H1 (cell line): ENCODE measurements around the gene SGCD. TPM values are rescaled to one million over a fixed set of nuclear protein-coding genes. Genes with fewer than 3 reads are reported as not detected.

ENCODE experiments used
- CTCF ChIA-PET: fragments of 300-600 bp; sonication (Branson Sonifier 250); formaldehyde crosslinking; loops from one replicate; lab custom pipeline; 2021; ENCODE audit not compliant: partially characterized antibody; lab: Charles Lee
- POLR2A ChIA-PET: fragments of 300-600 bp; sonication (Branson Sonifier 250); formaldehyde crosslinking; loops from one replicate; lab custom pipeline; 2021; ENCODE audit warnings: inconsistent platforms; ENCODE audit not compliant: partially characterized antibody; lab: Charles Lee
- DNase-seq, 2 experiments: peaks; one replicate each; pipeline versions ENCODE4 v3.0.0 to v3.0.0-alpha.2; 2010 to 2022; ENCODE audit warnings: low spot score in 2 of 2, low read depth in 1 of 2, mixed read lengths in 1 of 2
- FAIRE-seq: peaks from 2 replicates; lab custom pipeline; 2011; peaks lifted over from hg19 to GRCh38; lab: Jason Lieb, UNC
- H2AFZ ChIP-seq: 2 replicates; pipeline ENCODE4 v1.8.1; 2012; ENCODE audit warnings: low read length, inconsistent platforms
- H2AK5ac ChIP-seq: 2 replicates; pipeline ENCODE4 v1.6.1; 2013; ENCODE audit warnings: low read depth, low read length
- H2BK120ac ChIP-seq: replicated peaks from 2 replicates; pipeline ENCODE3; 2013; ENCODE audit warnings: low read depth, low read length, inconsistent platforms
- H2BK12ac ChIP-seq: 2 replicates; pipeline ENCODE4 v1.6.1; 2013; ENCODE audit warnings: low read depth, low read length
- H2BK15ac ChIP-seq: 2 replicates; pipeline ENCODE4 v1.6.1; 2013; ENCODE audit warnings: low read length
- H2BK20ac ChIP-seq: 2 replicates; pipeline ENCODE4 v1.6.1; 2013; ENCODE audit warnings: low read length
- H2BK5ac ChIP-seq: 2 replicates; pipeline ENCODE4 v1.6.1; 2013; ENCODE audit warnings: low read depth, low read length
- H3K14ac ChIP-seq: 2 replicates; pipeline ENCODE4 v1.6.1; 2013; ENCODE audit warnings: inconsistent platforms; ENCODE audit not compliant: insufficient read length
- H3K18ac ChIP-seq: 2 replicates; pipeline ENCODE4 v1.6.1; 2013; ENCODE audit warnings: low read length; ENCODE audit errors: extremely low read depth
- H3K23ac ChIP-seq: 2 replicates; pipeline ENCODE4 v1.6.1; 2013; ENCODE audit warnings: inconsistent platforms; ENCODE audit not compliant: insufficient read length
- H3K23me2 ChIP-seq: 2 replicates; pipeline ENCODE4 v1.6.1; 2013; ENCODE audit warnings: low read depth, low read length
- H3K27ac ChIP-seq: 2 replicates; pipeline ENCODE4 v1.6.1; 2011; ENCODE audit warnings: low read depth, low read length, inconsistent platforms
- H3K27me3 ChIP-seq, 4 experiments: replicated peaks in 1 of 4; 1 replicate in 1 of 4; 2 replicates in 3 of 4; pipeline versions ENCODE4 v1.6.1 to v1.8.1; 2011 to 2013; ENCODE audit warnings: low read length in 3 of 4, mild to moderate bottlenecking in 3 of 4, inconsistent platforms in 2 of 4, mixed read lengths in 2 of 4, moderate library complexity in 1 of 4; ENCODE audit not compliant: control insufficient read depth in 3 of 4, insufficient read depth in 3 of 4; ENCODE audit errors: extremely low read depth in 1 of 4
- H3K36me3 ChIP-seq, 4 experiments: 2 replicates each; pipeline versions ENCODE4 v1.6.1 to v1.8.1; 2011 to 2013; ENCODE audit warnings: mild to moderate bottlenecking in 4 of 4, low read length in 3 of 4, moderate library complexity in 2 of 4, control low read depth in 1 of 4, inconsistent platforms in 1 of 4; ENCODE audit not compliant: insufficient read depth in 4 of 4, control insufficient read depth in 2 of 4
- H3K4ac ChIP-seq: replicated peaks from 2 replicates; pipeline ENCODE3; 2013; ENCODE audit warnings: low read length, low read depth, mixed read lengths, inconsistent platforms; ENCODE audit not compliant: insufficient read length
- H3K4me1 ChIP-seq, 4 experiments: replicated peaks in 1 of 4; 1 replicate in 1 of 4; 2 replicates in 3 of 4; pipeline versions ENCODE4 v1.6.1 to v1.8.1; 2011 to 2013; ENCODE audit warnings: low read length in 3 of 4, inconsistent platforms in 2 of 4, mixed read lengths in 1 of 4; ENCODE audit not compliant: insufficient read depth in 4 of 4, control insufficient read depth in 3 of 4
- H3K4me2 ChIP-seq, 2 experiments: 2 replicates each; pipeline versions ENCODE4 v1.6.1 to v1.8.1; 2011 to 2013; ENCODE audit warnings: low read depth in 2 of 2, low read length in 2 of 2, control low read depth in 1 of 2, inconsistent platforms in 1 of 2, mild to moderate bottlenecking in 1 of 2; ENCODE audit not compliant: insufficient read depth in 1 of 2
- H3K4me3 ChIP-seq, 4 experiments: fragments of 200-600, 300-600 bp in 1 of 4; sonication (generic), shearing (Covaris generic), sonication (Bioruptor Twin) in 1 of 4; 2 replicates each; pipeline versions ENCODE4 v1.5.1 to v1.8.1; 2011 to 2016; ENCODE audit warnings: low read length in 4 of 4, low read depth in 3 of 4, control low read depth in 2 of 4, inconsistent platforms in 2 of 4, mild to moderate bottlenecking in 2 of 4, mixed read lengths in 1 of 4, moderate library complexity in 1 of 4; ENCODE audit not compliant: insufficient read depth in 2 of 4; ENCODE audit errors: extremely low read depth in 1 of 4
- H3K56ac ChIP-seq: replicated peaks from 2 replicates; pipeline ENCODE3; 2013; ENCODE audit warnings: low read depth, mild to moderate bottlenecking, mixed read lengths, low read length, inconsistent platforms; ENCODE audit not compliant: insufficient read length
- H3K79me1 ChIP-seq: 2 replicates; pipeline ENCODE4 v1.6.1; 2013; ENCODE audit warnings: low read depth, low read length, control low read depth
- H3K79me2 ChIP-seq, 2 experiments: 2 replicates each; pipeline versions ENCODE4 v1.6.1 to v1.8.1; 2012 to 2013; ENCODE audit warnings: low read length in 2 of 2, mild to moderate bottlenecking in 2 of 2, inconsistent platforms in 1 of 2; ENCODE audit not compliant: insufficient read depth in 2 of 2, control insufficient read depth in 1 of 2
- H3K9ac ChIP-seq, 4 experiments: replicated peaks in 1 of 4; 1 replicate in 1 of 4; 2 replicates in 3 of 4; pipeline versions ENCODE4 v1.6.1 to v1.8.1; 2011 to 2013; ENCODE audit warnings: low read depth in 3 of 4, low read length in 3 of 4, control low read depth in 2 of 4, mild to moderate bottlenecking in 2 of 4, moderate library complexity in 2 of 4, inconsistent platforms in 1 of 4; ENCODE audit errors: extremely low read depth in 1 of 4
- H3K9me3 ChIP-seq, 2 experiments: 2 replicates each; pipeline versions ENCODE4 v1.6.1 to v1.8.1; 2012 to 2013; ENCODE audit warnings: mild to moderate bottlenecking in 2 of 2, moderate library complexity in 2 of 2, control low read depth in 1 of 2, inconsistent platforms in 1 of 2, low read depth in 1 of 2, low read length in 1 of 2, mixed read lengths in 1 of 2; ENCODE audit not compliant: insufficient read depth in 2 of 2
- H4K20me1 ChIP-seq, 2 experiments: replicated peaks in 1 of 2; 2 replicates each; pipeline versions ENCODE3 to v1.8.1; 2011 to 2013; ENCODE audit warnings: inconsistent platforms in 2 of 2, low read length in 2 of 2, mild to moderate bottlenecking in 1 of 2; ENCODE audit not compliant: insufficient read depth in 2 of 2, control insufficient read depth in 1 of 2
- H4K5ac ChIP-seq: 2 replicates; pipeline ENCODE4 v1.6.1; 2013; ENCODE audit warnings: low read length, low read depth, mixed read lengths, inconsistent platforms; ENCODE audit not compliant: insufficient read length
- H4K8ac ChIP-seq: 2 replicates; pipeline ENCODE4 v1.8.0; 2013; ENCODE audit warnings: mild to moderate bottlenecking, moderate library complexity, low read length, inconsistent platforms; ENCODE audit not compliant: insufficient read depth; ENCODE audit errors: extremely low read depth
- H4K91ac ChIP-seq: replicated peaks from 2 replicates; pipeline ENCODE3; 2013; ENCODE audit warnings: low read length, mixed read lengths, inconsistent platforms; ENCODE audit not compliant: insufficient read length
- ATF2 ChIP-seq: IDR thresholded peaks from 2 replicates; pipeline ENCODE4 v1.6.1; 2012; ENCODE audit warnings: low read length, inconsistent platforms
- CBX8 ChIP-seq: fragments of 300-800, 300-1000 bp; sonication (generic); IDR thresholded peaks from 2 replicates; pipeline ENCODE4 v1.7.1; 2016; ENCODE audit warnings: low read depth, low read length, borderline replicate concordance
- EZH2 ChIP-seq: fragments of 200-600 bp; sonication (generic); IDR thresholded peaks from 2 replicates; pipeline ENCODE4 v1.7.1; 2012; ENCODE audit warnings: low read depth, mild to moderate bottlenecking, moderate library complexity, low read length, inconsistent platforms; ENCODE audit not compliant: severe bottlenecking
- JUND ChIP-seq: IDR thresholded peaks from 2 replicates; pipeline ENCODE4 v1.6.1; 2011; ENCODE audit warnings: mild to moderate bottlenecking, improper control_type of control experiment, low read length
- POU5F1 ChIP-seq: IDR thresholded peaks from 2 replicates; pipeline ENCODE4 v1.6.1; 2011; ENCODE audit warnings: low read depth, mild to moderate bottlenecking, low read length, moderate library complexity
- SAP30 ChIP-seq: fragments of 300-600 bp; sonication (generic); IDR thresholded peaks from 2 replicates; pipeline ENCODE4 v1.7.1; 2012; ENCODE audit warnings: low read length, moderate library complexity, mild to moderate bottlenecking, inconsistent platforms; ENCODE audit not compliant: insufficient read depth, insufficient replicate concordance
- SIX5 ChIP-seq: IDR thresholded peaks from 2 replicates; pipeline ENCODE4 v1.6.1; 2011; ENCODE audit warnings: mild to moderate bottlenecking, low read depth, low read length
- SUZ12 ChIP-seq: fragments of 200-600 bp; sonication (generic); IDR thresholded peaks from 2 replicates; pipeline ENCODE4 v1.6.1; 2012; ENCODE audit warnings: mild to moderate bottlenecking, inconsistent platforms, low read length, moderate library complexity, mixed read lengths
- ZNF274 ChIP-seq: IDR thresholded peaks from 2 replicates; pipeline ENCODE4 v1.7.0; 2012; ENCODE audit warnings: low read length, borderline replicate concordance; ENCODE audit errors: extremely low read depth
- WGBS, 2 experiments: shearing (Covaris generic) in 1 of 2; methylation state at CpG; one replicate each; pipeline versions ENCODE4 v1.1.6 to v1.1.7; 2013 to 2015; ENCODE audit warnings: low lambda C conversion rate in 2 of 2, mixed read lengths in 2 of 2, inconsistent platforms in 1 of 2, low coverage in 1 of 2, missing lambda C conversion rate in 1 of 2; ENCODE audit not compliant: insufficient replicate concordance in 2 of 2, insufficient coverage in 1 of 2, insufficient read length in 1 of 2; ENCODE audit errors: extremely low coverage in 1 of 2, missing lambda C conversion rate in 1 of 2; 5-methylcytosine and 5-hydroxymethylcytosine counted together
- polyA plus RNA-seq, 7 experiments: library from polyadenylated mRNA; depleted of rRNA in 3 of 7; stranded (reverse) in 5 of 7; unstranded in 2 of 7; fragments of >200 nt in 5 of 7; fragments of 200-250 nt in 2 of 7; gene quantifications; 1 replicate in 5 of 7; 2 replicates in 1 of 7; 4 replicates in 1 of 7; pipeline versions ENCODE4 v1.2.1 to v1.2.3, GENCODE V29; 2011 to 2013; ENCODE audit warnings: missing spikeins in 2 of 7, mixed read lengths in 2 of 7
- total RNA-seq: library from RNA; stranded (reverse); fragmentation: NEBNext Ultra II Directional; extraction: Animal tissue kit (Norgen Biotek cat#: 25700); gene quantifications from 2 replicates; pipeline ENCODE4 v1.2.1, GENCODE V29; 2021
- TF ChIP-seq, protein P1 (sequence below), 3 experiments: IDR thresholded peaks; 1 replicate in 2 of 3; 2 replicates in 1 of 3; pipeline versions ENCODE4 v1.5.1 to v1.6.1; 2011; ENCODE audit warnings: low read length in 3 of 3, mild to moderate bottlenecking in 3 of 3, inconsistent platforms in 2 of 3, low read depth in 1 of 3, moderate library complexity in 1 of 3; ENCODE audit not compliant: insufficient read depth in 1 of 3; ENCODE audit errors: control extremely low read depth in 1 of 3

Gene SGCD
- total and polyA plus RNA-seq, 2 of the 8 experiments (the other 6 are each of a cell fraction or from before 2014, with no cell fraction given) = 0.04 to 0.08 TPM

GRCh38 chr5:156624686-156625085 lies 297.7 kb downstream of the SGCD start:
- no peak overlapping the region for H3K23ac ChIP-seq
- H2BK20ac ChIP-seq = no peak overlapping the region
- H3K14ac ChIP-seq = no peak overlapping the region
- H3K27me3 ChIP-seq = no peaks in the 10 kb centered on the region
- no peak overlapping the region for H2BK15ac ChIP-seq
- FAIRE-seq = no peak
- H3K18ac ChIP-seq = no peak overlapping the region
- H3K36me3 ChIP-seq = no peaks in the 10 kb centered on the region
- no peak overlapping the region for H2BK120ac ChIP-seq
- ChIA-PET POLR2A (no interaction called here), CTCF (no interaction called here)
- H3K27ac ChIP-seq = no peak overlapping the region
- H2BK5ac ChIP-seq = no peak overlapping the region
- H4K91ac ChIP-seq = no peak overlapping the region
- no peak overlapping the region for H2AFZ ChIP-seq
- no peak for DNase-seq
- H3K9ac ChIP-seq = no peak overlapping the region
- no peak overlapping the region for H2BK12ac ChIP-seq
- H2AK5ac ChIP-seq = no peak overlapping the region
- no peak overlapping the region for H4K5ac ChIP-seq
- H3K79me2 ChIP-seq = no peaks in the 10 kb centered on the region
- no peak overlapping the region for H3K56ac ChIP-seq
- no peak overlapping the region for H3K4me3 ChIP-seq
- no peaks in the 10 kb centered on the region for H3K79me1 ChIP-seq
- WGBS, 2 experiments = 83% methylated on average over 4 of the region's 4 CpGs; no CpG with 5 or more reads in 1 of the 2 experiments
- no peak overlapping the region for H3K4ac ChIP-seq
- no peaks in the 10 kb centered on the region for H4K20me1 ChIP-seq
- no peaks in the 10 kb centered on the region for H3K4me1 ChIP-seq
- H4K8ac ChIP-seq = no peak overlapping the region
- no peaks in the 10 kb centered on the region for H3K23me2 ChIP-seq
- H3K4me2 ChIP-seq = no peak overlapping the region
- H3K9me3 ChIP-seq = no peaks in the 10 kb centered on the region
- TF ChIP-seq ATF2 (no peak), SUZ12 (no peak), POU5F1 (no peak), CBX8 (no peak), EZH2 (no peak), SIX5 (no peak), ZNF274 (no peak), SAP30 (no peak), JUND (no peak)
- TF ChIP-seq, protein P1, sequence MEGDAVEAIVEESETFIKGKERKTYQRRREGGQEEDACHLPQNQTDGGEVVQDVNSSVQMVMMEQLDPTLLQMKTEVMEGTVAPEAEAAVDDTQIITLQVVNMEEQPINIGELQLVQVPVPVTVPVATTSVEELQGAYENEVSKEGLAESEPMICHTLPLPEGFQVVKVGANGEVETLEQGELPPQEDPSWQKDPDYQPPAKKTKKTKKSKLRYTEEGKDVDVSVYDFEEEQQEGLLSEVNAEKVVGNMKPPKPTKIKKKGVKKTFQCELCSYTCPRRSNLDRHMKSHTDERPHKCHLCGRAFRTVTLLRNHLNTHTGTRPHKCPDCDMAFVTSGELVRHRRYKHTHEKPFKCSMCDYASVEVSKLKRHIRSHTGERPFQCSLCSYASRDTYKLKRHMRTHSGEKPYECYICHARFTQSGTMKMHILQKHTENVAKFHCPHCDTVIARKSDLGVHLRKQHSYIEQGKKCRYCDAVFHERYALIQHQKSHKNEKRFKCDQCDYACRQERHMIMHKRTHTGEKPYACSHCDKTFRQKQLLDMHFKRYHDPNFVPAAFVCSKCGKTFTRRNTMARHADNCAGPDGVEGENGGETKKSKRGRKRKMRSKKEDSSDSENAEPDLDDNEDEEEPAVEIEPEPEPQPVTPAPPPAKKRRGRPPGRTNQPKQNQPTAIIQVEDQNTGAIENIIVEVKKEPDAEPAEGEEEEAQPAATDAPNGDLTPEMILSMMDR (IDR thresholded peaks at IDR 0.05; ENCODE audit: control extremely low read depth in 1 of 3, insufficient read depth in 1 of 3, low read depth in 1 of 3, low read length in 3 of 3) = no peak
